ENCODE data around the gene CCSER1.

- no peak for TF ChIP-seq CTCF (IDR thresholded peaks at IDR 0.05)
- no peak for TF ChIP-seq POLR2A (IDR thresholded peaks at IDR 0.05)
- no peak for TF ChIP-seq EP300 (IDR thresholded peaks at IDR 0.05)
These were observed 443.4 kb downstream of the CCSER1 start for GRCh38 chr4:90570615-90571014.
